Right kidney (tissue), 1 donor: Measurements from ENCODE around the gene CLIP4.

Experiments
- DNase-seq: peaks from one replicate; pipeline ENCODE4 v3.0.0-alpha.2; 2016

The CLIP4 gene

DNA sequence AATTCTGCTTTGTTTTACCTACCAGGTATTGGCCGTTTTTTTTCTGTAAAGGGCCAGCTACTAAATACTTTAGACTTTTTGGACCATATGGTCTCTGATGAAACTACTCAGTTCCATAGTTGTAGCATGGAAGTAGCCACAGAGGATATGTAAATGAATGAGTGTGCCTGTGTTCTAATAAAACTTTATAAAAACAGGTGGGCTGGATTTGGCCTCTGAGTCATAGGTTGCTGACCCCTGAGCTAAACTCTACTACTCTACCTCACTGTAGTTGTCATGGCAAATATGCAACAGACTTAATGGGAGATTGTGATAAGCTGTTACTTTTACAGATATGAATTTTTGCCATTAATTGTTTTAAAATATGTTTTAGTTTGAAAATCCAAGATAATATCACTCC lies 19.7 kb downstream of the CLIP4 start:
- DNase-seq = no peak

DNA sequence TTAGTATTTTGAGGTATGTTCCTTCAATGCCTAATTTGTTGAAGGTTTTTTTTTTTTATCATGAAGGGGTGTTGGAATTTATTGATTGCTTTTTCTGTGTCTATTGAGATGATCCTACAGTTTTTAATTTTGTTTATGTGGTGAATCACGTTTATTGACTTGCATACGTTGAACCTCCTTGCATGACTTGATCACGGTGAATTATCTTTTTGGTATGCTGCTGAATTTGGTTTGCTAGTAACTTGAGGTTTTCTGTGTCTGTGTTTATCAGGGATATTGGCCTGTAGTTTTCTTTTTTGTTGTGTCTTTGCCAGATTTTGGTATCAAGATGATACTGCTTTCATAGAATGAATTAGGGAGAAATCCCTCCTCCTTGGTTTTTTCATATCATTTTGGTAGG lies 23.9 kb downstream of the CLIP4 start:
- no peak for DNase-seq

DNA sequence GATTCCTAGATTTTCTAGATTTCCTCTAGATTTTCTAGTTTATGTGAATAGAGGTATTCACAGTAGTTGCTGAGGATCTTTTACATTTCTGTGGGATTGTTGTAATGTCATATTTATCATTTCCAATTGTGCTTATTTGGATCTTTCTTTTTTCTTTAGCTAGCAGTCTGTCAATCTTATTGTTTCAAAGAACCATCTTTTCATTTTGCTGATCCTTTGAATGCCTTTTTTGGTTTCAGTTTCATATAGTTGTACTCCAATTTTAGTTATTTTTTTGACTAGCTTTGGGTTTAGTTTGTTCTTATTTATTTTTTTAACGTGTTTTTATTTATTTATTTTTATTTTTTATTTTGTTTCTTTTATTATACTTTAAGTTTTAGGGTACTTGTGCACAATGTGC lies 24.5 kb downstream of the CLIP4 start:
- no peak for DNase-seq

DNA sequence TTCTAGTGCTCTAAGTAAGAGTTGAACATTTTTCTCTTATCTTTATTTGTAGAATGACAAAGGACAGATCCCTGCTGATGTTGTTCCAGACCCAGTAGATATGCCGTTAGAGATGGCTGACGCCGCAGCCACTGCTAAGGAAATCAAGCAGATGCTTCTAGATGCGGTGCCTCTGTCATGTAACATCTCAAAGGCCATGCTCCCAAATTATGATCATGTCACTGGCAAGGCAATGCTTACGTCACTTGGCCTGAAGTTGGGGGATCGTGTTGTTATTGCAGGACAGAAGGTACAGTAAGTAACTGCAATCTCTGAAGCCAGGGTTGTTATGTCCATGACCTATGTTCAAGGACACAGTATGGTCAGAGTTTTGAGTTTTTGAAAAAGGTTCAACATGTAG lies 28.4 kb downstream of the CLIP4 start:
- DNase-seq = no peak

DNA sequence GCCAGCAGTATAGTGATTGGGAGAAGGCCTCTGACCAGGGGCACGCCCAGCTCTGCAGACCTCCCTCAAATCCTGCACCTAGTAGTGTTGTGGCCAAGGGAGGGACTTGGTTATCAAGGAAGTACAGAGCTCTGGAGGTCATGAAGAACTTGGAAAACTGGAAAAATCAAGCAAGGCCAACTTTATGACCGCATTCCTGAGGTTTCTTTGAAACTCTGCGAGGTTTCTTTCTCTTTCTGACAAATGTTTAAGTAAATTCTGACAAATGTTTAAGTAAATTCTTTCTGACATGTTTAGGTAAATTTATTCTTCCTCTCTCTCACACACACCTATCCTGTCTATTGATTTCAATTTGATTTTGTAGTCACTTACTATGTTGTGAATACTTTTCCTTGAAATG lies 31.0 kb downstream of the CLIP4 start:
- no peak for DNase-seq

DNA sequence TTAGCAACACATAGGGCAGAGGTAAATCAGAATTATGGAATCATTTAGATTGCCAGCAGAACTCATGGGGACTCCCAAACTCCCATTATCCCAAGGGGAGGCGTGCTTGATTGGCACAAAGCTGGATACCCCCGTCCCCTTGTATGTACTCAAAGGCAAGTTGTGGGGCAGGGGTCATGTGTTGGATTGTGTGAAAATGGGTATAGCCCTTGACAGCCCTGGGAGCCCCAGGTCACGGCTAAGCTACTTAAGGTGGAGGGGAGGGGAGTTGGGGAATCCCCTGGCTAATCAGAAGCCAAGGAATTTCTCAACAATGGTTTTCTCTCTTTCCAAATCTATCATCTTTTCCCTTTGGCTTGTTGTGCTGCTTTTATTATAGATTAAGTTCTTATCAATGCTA lies 32.7 kb downstream of the CLIP4 start:
- no peak for DNase-seq

DNA sequence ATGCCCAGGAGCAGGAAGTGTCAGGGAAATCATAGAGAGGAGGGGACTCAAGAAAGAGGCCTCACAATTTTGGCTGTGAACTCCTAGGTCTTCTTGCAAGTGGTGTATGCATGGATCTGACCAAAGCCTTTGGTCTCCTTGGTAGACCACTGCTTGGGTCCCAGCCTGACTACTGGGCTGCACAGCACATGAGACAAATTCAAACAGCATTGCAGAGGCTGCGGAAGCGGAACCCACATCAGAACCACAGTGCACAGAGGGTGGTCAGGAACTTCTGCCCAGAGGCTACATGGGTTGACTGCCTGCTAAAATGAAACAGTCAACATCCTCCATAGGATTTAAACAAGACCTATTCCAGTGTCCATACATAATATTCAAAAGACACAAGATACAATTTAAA lies 39.4 kb downstream of the CLIP4 start:
- DNase-seq = no peak

DNA sequence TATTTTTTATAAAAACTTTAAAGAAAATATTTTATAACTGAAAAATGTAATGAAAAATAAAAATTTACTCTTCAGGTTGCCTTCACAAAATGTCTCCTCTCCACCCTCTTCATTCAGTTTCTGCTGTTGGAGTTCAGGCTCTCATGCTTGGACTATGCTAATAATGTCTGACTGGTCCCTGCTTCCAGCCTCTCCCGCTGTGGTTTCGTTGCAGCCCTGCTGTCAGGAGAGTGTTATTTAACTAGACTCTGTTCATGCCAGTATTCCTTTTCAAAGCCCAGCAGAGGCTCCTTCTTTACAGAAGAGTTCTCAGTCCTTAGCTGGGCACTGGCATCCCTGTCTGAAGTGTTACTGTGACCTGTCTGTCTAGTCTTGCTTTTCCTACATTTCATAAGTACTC lies 40.4 kb downstream of the CLIP4 start:
- DNase-seq = no peak

DNA sequence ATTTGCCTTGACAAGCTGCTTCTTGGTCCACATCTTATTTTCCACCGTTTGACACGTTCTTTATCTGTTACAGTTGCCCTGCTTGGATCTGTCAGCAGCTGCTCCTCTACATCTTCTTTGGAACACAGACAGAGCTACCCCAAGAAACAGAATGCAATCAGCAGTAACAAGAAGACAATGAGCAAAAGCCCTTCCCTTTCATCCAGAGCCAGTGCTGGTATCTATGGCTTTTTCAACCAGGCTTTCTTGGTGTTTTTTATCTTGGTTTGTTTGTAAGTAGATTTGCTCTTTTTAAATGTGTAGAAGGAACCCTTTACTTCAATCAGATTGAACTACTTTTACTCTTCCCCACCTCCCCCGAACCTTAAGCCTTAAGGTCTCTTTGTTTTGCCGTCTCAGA lies 41.9 kb downstream of the CLIP4 start:
- DNase-seq = no peak

DNA sequence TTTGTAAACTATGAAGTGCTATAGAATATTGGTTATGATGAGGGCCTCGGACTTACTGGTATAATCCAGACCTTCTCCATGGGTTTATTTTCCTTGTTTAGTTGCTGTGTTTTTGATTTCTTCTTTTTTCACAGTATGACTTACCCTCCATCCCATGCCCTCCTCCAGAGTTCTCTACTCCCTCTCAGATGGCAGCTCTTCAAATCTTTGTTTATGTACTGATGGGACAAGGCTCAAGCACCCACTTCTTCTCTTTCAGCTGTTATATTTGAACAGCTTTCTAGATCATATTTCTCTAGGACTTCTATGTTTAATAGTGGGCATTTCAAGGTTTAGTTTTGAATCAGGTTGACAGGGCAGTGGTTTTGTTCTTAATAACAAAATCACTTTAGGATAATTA lies 43.9 kb downstream of the CLIP4 start:
- DNase-seq = no peak

DNA sequence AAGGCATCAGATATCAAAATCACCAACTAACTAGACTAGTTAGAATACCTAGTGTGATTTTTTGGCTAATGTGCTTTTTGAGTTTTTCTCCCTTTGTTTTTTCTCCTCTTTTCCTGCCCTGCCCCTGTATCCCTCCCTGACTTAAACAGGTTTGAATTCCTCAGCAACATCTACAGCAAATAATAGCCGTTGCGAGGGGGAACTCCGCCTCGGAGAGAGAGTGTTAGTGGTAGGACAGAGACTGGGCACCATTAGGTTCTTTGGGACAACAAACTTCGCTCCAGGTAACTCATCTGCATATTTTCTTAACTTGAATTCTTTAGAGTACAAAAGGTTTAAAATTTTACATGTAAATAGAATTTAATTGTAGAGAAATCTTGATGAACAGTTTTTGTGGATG lies 45.0 kb downstream of the CLIP4 start:
- no peak for DNase-seq

DNA sequence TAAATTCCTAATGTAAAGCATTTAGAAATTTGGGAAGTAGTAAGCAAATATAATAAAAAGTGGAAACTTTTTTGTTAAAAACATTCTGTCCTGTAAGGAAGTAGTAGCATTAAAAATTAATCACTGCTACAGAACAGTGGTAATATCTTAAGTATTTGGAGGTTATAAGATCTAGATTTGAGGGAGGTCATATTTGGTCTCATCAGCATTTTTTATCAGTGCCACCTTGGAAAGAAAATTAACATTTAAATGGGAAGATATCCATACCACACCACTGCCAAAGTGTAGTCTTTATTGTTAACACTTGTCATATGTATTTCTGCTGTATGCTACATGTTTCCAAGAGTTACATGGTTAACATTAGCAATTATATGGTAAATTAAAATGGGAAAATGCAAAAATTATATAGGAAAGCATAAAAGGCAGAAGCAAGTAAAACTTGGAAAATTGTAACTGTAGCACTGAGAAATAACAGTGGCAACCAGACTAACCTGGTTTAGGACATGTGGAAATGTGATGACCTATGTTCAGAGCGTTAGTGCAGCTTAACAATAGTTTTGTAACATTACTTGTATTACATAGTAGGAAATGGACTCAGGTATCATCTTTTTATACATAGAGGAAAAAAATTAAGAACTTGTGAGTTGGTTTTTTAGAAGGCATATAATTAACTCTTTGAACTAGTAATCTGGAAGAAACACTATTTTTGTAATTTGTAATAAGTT lies 47.2 kb downstream of the CLIP4 start:
- no peak for DNase-seq

DNA sequence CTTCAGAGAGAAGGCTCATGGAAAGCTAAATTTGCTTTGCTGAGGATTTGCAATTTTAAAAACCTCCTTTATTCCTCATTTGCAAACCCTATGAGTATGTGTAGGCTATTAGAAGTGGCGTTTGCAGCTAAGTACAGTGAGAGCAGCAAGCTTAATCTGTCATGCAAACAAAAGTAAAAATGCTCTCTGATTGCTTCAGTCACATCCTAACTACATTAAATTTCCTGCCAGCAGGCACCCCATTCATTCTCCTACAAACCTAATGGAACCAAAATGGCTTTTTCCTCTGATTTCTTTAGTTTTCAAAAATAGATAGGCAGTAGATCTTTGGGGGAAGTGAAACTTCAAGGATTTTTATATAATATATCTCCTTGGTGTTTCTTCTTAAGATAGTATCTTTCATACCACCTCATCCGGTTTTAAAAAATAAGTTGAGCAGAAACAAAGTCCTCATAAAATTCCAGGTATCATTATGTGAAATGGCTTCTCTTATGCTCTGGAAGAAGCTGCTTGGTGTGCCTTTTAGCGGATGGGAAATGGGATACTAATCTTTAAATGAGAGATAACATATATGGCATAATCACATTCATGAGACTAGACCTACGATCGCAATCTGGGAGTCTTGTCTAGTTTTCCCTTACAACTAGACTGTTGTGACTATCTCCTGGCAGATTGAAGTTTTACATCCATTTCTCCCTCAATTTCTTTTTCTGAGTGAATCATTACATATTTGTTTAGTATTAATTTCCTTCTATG lies 49.1 kb downstream of the CLIP4 start:
- no peak for DNase-seq

DNA sequence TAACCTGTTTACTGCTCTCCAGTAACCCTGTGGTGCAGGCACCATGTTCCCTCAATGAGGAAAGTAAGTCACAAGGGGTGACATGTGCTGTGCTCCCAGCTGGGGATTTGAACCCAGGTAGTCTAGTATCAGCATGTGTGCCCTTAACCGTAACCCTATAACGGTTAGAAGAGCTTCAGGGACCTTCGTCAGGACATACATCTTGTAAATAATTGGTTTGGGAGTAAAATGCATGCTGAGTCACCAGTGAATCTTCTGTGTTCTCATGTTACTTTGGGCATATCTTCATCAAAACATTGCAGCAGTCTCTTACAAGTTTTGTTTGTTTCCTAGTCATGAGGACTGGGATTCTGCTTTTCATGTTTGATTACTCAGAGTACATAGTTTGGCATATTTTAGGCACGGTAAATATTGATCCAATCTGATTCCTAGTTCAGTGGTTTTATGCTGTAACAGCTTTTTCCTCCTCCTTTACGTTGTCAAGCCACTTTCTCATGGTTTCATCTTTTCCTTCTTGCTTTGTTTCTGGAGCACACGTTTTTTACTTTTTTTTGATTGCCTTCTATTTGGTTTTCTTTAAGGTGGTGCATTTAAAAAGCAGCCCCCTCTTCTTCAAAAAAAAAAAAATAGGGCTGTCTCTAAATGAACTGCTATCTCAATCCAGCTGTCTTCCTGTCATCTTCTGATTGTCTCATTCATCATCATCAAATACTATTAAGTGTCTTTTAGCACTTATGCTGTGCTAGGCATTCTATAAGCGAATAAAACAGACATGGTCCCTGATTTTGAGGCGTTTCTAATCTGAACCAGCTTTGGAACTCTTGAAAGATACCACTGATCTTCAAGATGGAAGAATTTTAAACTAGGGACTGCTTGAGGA lies 50.4 kb downstream of the CLIP4 start:
- no peak for DNase-seq

DNA sequence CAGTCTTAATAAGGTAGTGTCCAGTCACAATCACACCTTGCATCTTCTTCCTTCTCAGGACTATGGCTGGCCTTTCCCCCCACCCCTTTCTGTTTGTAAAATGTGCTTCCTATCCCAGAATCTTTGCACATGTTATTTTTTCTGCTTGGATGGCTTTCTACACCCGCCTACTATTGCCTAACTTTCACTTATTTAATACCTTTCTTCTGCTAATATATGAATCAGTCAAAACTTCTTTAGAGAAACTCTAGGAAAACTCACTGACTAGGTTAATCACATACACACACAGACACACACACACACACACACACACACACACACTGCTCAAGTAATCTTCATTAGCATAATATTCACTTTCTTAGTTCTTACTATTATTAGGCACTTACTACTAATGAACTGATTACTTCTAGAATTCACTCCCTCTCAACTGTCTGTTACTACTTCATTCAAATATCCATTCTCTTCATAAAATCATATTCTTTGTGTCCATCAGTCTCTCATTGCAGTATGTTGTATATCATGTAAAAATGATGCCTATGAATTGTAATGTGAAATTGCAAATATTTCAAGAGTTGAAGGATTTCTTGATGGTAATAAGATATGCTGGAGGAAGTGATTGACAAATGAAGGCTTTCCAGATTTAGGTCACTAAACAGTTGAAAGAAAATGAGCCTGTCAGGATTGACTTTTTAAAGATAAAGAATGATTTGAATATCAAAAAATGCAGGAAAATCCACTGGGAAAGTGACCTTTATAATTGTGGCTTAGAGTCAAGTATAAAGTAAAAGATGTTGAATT lies 51.2 kb downstream of the CLIP4 start:
- DNase-seq = no peak

DNA sequence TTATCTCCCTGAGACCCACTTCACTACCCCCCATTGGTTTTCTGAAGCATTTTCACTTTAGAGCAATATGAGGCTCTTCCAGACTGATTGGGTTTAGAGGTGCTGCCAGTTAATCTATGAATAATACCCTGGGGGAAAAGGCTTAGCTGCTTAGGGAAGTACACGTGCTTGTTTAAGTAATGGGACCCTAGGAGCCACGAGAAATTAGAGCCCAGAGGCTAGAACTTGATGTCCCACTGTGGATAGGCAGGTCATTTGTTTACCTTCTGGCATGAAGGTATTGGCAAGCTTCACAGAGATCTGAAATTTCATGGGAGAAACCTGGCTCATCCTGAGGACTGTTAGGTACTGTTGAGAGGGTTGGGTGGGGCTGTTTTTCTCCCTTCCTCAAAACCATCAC lies 59.7 kb downstream of the CLIP4 start:
- DNase-seq = no peak

DNA sequence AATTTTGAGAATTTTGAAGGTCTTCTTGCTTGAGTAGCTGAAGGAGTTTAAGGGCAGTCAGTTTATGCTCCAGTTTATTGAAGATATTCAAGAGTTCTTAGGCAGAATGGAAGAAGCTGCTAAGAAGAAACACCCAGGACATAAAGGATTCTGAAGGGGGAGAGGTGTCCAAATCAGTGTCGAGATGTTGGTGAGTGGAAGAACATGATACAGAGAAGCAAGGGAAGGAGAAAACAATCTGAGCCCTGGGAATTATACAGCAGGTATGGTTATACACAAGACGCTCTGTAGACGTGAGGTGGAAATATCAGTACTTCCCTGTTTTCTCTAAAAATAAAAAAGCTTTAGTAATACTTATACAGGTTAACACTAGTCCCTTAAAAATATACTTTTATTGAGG lies 60.1 kb downstream of the CLIP4 start:
- DNase-seq = no peak

DNA sequence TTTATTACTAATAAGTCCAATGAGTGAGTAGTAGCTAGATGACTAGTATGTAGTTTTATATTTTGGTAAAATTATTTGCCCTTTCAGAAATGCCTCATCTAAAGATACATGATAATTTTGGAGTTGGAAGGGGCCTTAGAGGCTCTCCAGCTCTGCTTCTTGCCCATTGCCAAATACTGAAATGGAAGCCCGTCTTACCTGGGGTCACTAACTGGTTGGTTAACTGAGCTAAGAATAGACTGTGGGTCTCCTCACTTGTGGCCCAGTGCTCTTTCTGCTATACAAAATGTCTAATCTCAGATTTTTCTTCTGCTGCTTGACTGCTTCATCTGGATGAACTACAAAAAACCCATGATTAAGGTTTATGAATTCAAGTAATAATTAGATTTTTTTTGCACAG lies 67.1 kb downstream of the CLIP4 start:
- no peak for DNase-seq

DNA sequence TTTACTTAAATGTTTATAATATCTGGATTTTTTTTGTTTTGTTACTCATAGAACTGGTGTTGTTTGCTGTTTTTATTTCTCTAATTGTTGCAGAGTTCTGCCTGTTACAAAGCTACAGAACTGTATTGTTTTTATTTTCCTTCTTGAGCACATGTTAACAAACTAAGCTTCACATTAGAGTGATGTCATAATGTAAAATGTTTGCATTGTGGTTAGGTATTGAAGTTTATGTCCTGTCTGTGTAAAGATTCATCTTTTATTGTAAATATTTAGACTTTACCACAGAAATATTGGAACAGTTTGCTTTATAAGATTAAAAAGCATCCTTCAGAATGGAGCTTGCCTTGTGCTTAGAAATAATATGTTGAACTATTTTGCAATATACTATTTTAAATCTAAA lies 67.7 kb downstream of the CLIP4 start:
- DNase-seq = no peak

DNA sequence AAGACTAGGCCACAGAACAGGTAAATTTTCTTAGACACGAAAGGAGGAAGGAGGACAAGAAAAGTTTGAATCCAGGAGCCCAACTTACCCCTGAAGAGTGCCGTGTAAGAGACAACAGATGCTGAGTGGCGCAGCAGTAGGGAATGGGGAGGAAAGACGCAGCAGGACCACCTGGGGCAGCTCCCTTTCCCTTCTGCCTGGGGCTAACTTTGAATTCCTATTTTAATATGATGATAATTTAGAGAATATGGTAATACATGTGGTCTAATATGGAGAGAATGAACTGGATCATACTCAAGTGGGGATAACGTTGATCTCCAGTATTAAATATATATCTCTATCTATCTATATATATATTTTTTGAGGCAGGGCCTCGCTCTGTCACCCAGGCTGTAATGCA lies 69.3 kb downstream of the CLIP4 start:
- DNase-seq = no peak

DNA sequence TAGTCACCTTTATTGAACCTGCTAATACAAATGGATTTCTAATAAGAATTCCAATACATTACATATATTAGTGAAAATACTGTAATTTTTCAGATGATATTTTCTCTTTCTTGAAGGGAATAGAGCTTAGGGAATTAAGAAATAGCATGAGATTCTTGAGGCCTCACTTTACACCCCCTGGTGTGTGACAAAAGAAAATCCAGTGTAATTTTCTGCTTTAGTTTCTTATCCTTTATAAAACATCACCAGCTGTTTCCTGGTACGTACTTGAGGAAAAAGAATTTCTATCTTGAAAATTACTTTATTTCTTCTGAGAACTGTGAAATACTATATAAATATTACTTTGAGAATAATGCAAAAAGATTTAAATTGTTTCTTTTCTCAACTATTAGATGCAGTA lies 71.6 kb downstream of the CLIP4 start:
- DNase-seq = no peak

DNA sequence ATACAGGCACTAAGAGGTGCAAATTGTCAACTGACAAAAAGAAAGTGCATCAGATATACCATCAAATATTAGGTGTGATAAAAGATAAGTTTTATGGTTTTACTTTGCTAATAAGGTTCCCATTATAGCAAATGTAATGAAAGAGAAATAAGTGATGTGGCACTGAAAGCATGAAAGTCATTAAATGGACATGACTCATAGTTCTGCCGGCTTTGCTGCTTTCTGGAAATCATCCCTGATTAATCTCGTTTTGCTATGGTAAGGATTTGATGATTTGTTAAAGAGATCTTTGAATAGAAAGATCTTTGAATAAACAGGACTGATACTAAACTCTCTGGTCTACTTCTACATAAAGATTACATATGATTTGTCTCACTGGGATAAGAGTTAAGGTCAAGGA lies 72.7 kb downstream of the CLIP4 start:
- DNase-seq = no peak

DNA sequence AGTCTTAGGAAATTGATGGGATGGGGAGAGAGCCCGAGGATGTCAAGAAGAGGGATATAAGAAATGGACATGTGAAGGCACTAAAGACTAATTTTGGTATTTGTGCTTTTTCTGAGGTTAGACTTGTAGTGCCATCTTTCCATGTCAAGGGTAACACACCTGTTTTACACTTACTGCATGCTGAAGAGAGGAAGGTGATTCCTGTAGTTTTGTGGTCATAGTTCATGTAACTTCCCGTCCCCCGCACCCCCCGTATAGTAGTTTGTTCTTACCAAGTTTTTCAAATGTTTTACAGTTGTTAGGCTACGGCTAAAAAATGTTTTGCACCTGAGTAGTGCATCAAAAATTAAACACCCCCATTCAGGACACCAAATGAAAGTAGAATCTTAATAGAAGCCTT lies 73.8 kb downstream of the CLIP4 start:
- no peak for DNase-seq
